Gastroesophageal sphincter (tissue), 4 donors: ENCODE data around the gene PPP2R3A. TPM values are rescaled to one million over a fixed set of nuclear protein-coding genes. Genes with fewer than 3 reads are reported as not detected.
A peak's percentile ranks its signal among the peaks of the same experiment; 100 is the strongest.

ENCODE experiments used
- ATAC-seq: fragments of 150-250 bp; one replicate; pipeline ENCODE4 v1.9.1; 2016; ENCODE audit warnings: mild to moderate bottlenecking, moderate library complexity
- H3K27ac ChIP-seq, 4 donors: fragments of 200-600 bp; sonication (generic) in 3 of 4; 1 replicate in 3 of 4; 2 replicates in 1 of 4; pipeline ENCODE4 v1.5.1; 2016 to 2019
- H3K27me3 ChIP-seq: fragments of 200-600 bp; sonication (generic); one replicate; pipeline ENCODE4 v1.5.1; 2019
- H3K36me3 ChIP-seq, 2 donors: fragments of 200-600 bp; sonication (generic); one replicate each; pipeline ENCODE4 v1.5.1; 2019; ENCODE audit warnings: control low read depth in 1 of 2
- H3K4me1 ChIP-seq, 3 donors: fragments of 200-600 bp; sonication (generic); 1 replicate in 2 of 3; 2 replicates in 1 of 3; pipeline ENCODE4 v1.5.1; 2016 to 2019; ENCODE audit warnings: control low read depth in 2 of 3
- H3K4me3 ChIP-seq, 2 donors: fragments of 200-600 bp; sonication (generic); one replicate each; pipeline ENCODE4 v1.5.1; 2019; ENCODE audit warnings: mild to moderate bottlenecking in 1 of 2, moderate library complexity in 1 of 2
- H3K9me3 ChIP-seq, 3 donors: fragments of 200-600 bp; sonication (generic); one replicate each; pipeline ENCODE4 v1.5.1; 2017 to 2019; ENCODE audit warnings: control low read depth in 2 of 3
- EP300 ChIP-seq: sonication (generic); formaldehyde crosslinking; IDR thresholded peaks from one replicate; pipeline ENCODE4 v1.6.1; 2017; ENCODE audit warnings: antibody characterized with exemption, mild to moderate bottlenecking
- POLR2A ChIP-seq, 2 donors: fragments of 450-650 bp; IDR thresholded peaks; one replicate each; pipeline ENCODE4 v1.6.1; 2017; ENCODE audit warnings: antibody characterized with exemption in 2 of 2, mild to moderate bottlenecking in 2 of 2, moderate library complexity in 1 of 2
- POLR2AphosphoS5 ChIP-seq: sonication (generic); formaldehyde crosslinking; IDR thresholded peaks from one replicate; pipeline ENCODE4 v1.6.1; 2017; ENCODE audit warnings: antibody characterized with exemption
- WGBS, 2 donors: methylation state at CpG; one replicate each; pipeline ENCODE4 v1.1.5; 2018; ENCODE audit warnings: low coverage in 1 of 2; 5-methylcytosine and 5-hydroxymethylcytosine counted together
- total RNA-seq, 4 donors: library from RNA; depleted of rRNA; stranded (reverse); fragments of >200 nt; gene quantifications; one replicate each; pipeline ENCODE4 v1.1.0, GENCODE V29; 2016
- TF ChIP-seq, protein P1 (sequence below), 4 experiments: fragments of 200-600 bp in 2 of 4; fragments of 450-650 bp in 2 of 4; sonication (generic) in 1 of 4; IDR thresholded peaks; one replicate each; pipeline ENCODE4 v1.5.1; 2017 to 2019; ENCODE audit warnings: antibody characterized with exemption in 4 of 4, mild to moderate bottlenecking in 2 of 4, moderate library complexity in 2 of 4

PPP2R3A gene
- total RNA-seq, 4 donors from 2014 or later: 22.5 to 31.8 (median 27.8) TPM

DNA sequence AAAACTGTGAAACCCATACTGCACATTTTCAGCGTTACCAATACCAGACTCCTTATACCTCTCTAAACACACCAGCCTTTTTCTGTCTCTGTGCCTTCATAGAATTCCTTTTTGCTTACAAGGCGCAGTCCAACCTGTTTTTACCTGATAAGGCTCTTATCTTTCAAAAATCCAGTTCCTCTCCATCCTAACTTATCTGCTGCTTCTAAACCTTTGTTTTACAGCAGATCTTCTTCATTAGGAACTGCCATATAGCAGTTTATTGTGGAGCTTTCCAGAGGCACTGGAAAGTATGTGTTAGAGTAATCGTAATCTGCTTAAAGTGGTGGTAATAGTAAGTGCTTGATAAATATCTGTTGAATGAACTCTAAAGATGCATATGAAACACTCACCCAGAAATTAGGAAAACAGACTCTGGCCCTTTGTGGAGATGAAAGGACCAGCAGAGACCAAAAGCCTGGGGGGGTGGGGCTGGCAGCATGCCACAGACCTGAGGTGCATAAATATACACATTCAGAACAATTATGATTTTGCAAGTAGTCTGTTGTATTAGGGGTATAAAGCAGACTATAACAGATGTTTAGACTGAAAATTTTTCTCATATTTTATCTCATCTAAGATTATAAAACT lies 29.3 kb downstream of the PPP2R3A start:
- H3K36me3 ChIP-seq: no peaks in the 10 kb centered on the region
- TF ChIP-seq POLR2AphosphoS5 (no peak), POLR2A (IDR thresholded peaks at IDR 0.05) (no peak), EP300 (no peak)
- TF ChIP-seq, protein P1, sequence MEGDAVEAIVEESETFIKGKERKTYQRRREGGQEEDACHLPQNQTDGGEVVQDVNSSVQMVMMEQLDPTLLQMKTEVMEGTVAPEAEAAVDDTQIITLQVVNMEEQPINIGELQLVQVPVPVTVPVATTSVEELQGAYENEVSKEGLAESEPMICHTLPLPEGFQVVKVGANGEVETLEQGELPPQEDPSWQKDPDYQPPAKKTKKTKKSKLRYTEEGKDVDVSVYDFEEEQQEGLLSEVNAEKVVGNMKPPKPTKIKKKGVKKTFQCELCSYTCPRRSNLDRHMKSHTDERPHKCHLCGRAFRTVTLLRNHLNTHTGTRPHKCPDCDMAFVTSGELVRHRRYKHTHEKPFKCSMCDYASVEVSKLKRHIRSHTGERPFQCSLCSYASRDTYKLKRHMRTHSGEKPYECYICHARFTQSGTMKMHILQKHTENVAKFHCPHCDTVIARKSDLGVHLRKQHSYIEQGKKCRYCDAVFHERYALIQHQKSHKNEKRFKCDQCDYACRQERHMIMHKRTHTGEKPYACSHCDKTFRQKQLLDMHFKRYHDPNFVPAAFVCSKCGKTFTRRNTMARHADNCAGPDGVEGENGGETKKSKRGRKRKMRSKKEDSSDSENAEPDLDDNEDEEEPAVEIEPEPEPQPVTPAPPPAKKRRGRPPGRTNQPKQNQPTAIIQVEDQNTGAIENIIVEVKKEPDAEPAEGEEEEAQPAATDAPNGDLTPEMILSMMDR (IDR thresholded peaks at IDR 0.05): no peak
- no peaks in the 10 kb centered on the region for H3K9me3 ChIP-seq
- no peaks in the 10 kb centered on the region for H3K27me3 ChIP-seq
- H3K4me3 ChIP-seq: no peak overlapping the region
- H3K4me1 ChIP-seq: peaks cover 0 to 82% (median 6%) of the 10 kb centered on the region in 3 donors
- no peak for ATAC-seq
- 73 to 80% methylated on average over 3 of the region's 3 CpGs for WGBS, 2 donors
- peak overlapping the region in 2 of 4 donors; percentile 44 to 67 for H3K27ac ChIP-seq

DNA sequence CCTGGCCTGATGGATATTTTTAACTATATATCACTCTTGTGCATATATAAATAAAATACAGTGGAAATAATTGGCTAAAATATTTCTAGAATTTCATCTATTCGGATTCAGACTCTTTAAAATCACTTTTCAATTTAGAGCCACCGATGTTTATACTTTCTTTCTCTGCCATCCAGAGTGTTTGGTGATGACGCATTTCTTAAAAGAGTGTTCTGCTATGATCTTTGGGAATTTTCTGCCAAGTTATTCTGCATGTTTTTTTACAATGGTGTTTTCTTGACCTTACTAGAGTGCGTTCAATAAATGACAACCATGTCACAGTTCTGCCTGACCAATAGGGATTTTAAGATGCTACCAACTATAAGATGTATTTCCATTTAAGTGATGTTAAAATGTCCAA lies 30.2 kb downstream of the PPP2R3A start:
- Histone ChIP-seq H3K9me3 (no peaks in the 10 kb centered on the region), H3K36me3 (no peaks in the 10 kb centered on the region), H3K27me3 (no peaks in the 10 kb centered on the region), H3K4me1 (peaks cover 0 to 74% (median 6%) of the 10 kb centered on the region in 3 donors), H3K27ac (peak overlapping the region in 3 of 4 donors; percentile 44 to 67 (median 46)), H3K4me3 (no peak overlapping the region)
- no peak for ATAC-seq
- TF ChIP-seq POLR2A (IDR thresholded peaks at IDR 0.05) (no peak), POLR2AphosphoS5 (peak; percentile 52)
- WGBS, 2 donors: 17 to 46% methylated on average over 4 of the region's 4 CpGs

DNA sequence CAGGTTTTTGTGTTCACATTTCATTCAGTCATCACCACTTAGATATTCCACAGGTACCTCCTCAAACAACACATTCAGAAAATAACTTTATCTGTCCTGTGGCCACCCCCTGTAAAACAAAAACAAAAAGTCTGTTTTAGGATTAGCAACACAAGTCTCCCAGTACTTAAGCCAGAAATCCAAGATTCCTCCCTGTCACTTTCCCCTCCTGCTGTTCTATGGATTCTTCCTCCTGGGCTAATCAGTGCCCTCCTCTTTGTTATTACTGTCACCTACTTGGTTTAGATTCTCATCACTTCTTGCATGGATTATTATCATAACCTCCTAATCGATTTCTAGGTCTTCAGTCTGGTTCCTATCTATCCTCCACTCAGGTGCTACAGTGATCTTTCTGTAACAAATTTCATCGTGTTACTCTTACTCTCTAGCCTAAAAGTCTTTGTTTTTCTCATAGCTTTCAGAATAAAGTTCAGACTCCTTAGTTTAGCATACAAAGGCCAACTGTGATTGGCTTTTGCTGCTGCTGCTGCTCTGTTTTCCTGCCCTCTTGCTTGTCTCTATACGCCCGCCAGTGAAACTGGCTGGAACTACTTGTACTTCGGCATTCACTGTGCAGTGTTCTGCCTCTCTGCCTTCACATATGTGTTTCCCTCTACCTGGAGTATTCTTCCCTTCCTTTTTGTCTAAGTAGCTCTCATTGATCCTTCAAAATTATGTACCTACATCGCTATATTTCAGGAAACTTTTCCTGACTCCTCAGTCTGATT lies 32.2 kb downstream of the PPP2R3A start:
- WGBS, 2 donors: 70 to 74% methylated on average over 6 of the region's 6 CpGs
- peaks cover 0 to 6% of the 10 kb centered on the region in 2 donors for H3K36me3 ChIP-seq
- no peak for ATAC-seq
- no peaks in the 10 kb centered on the region for H3K27me3 ChIP-seq
- no peak overlapping the region for H3K4me3 ChIP-seq
- H3K27ac ChIP-seq: peak overlapping the region in 1 of 4 donors; percentile 10
- no peaks in the 10 kb centered on the region for H3K9me3 ChIP-seq
- TF ChIP-seq POLR2A (IDR thresholded peaks at IDR 0.05) (no peak), POLR2AphosphoS5 (no peak), EP300 (no peak)
- TF ChIP-seq, protein P1 (IDR thresholded peaks at IDR 0.05): no peak
- H3K4me1 ChIP-seq: peaks cover 0 to 56% (median 2%) of the 10 kb centered on the region in 3 donors

DNA sequence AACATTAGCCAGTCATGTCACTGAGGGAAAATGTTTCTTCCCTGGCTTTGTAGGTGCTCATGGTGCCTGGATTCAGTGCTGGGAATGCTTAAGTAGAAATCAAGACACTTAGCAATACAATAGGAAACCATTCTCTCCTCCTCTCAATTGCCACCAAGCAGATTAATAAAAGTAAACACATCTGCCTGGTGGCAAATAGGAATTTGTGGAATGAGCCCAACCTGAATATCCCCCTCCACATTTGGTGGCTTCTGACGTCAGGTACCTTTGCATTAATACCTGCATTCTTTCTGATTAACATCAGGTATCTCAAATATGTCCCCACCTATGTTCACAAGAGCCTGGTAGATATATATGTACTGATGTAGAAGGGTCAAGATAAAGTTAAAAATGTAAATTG lies 42.7 kb downstream of the PPP2R3A start:
- no peak for ATAC-seq
- Histone ChIP-seq H3K4me3 (no peak overlapping the region), H3K9me3 (no peaks in the 10 kb centered on the region), H3K27ac (no peak overlapping the region), H3K4me1 (peaks cover 0 to 12% (median 0%) of the 10 kb centered on the region in 3 donors), H3K36me3 (peaks cover 0 to 16% of the 10 kb centered on the region in 2 donors), H3K27me3 (no peaks in the 10 kb centered on the region)
- WGBS, 2 donors: 80 to 93% methylated on average over 1 of the region's 1 CpG
- no peak for TF ChIP-seq POLR2AphosphoS5
- no peak for TF ChIP-seq POLR2A (IDR thresholded peaks at IDR 0.05)
- TF ChIP-seq, protein P1 (IDR thresholded peaks at IDR 0.05): no peak
- no peak for TF ChIP-seq EP300

DNA sequence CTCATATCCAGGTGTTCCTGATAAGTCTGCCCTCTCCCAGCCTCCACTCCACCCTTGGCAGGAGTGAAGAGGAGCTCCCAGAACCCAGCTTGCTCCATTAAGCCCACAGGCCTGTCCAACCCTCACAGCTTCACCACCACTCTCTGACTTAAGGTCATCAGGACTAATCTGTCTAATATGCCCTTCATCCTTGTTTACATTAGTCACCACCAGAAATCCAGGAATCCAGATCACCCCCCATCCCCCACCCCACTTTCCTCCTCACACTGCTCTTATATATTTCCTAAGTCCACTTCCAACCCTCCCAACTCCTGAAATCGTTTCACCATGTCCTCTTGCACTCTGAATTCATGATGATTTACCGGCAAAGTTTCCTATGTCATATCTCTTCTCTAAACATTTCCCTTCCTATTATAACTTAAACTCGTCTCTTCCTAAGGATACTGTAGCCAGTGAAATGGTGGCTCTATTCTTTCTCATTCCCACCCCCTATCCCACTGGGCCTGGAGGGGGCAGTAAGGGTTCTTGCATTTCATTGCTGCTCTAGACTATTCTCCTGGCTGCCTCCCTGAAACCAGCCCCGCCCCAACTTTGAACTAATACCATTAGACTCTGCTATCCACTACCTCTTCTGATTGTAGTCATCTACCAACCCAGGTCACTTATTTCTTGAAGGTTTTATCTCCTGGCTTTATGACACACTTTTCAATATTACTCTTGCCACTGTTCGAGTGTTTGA lies 43.4 kb downstream of the PPP2R3A start:
- WGBS, 2 donors: 74 to 86% methylated on average over 4 to 5 of the region's 5 CpGs
- TF ChIP-seq, protein P1 (IDR thresholded peaks at IDR 0.05): no peak
- TF ChIP-seq POLR2AphosphoS5: no peak
- no peak for TF ChIP-seq EP300
- TF ChIP-seq POLR2A (IDR thresholded peaks at IDR 0.05): no peak
- no peak overlapping the region for H3K4me3 ChIP-seq
- H3K27ac ChIP-seq: no peak overlapping the region
- H3K4me1 ChIP-seq: peaks cover 0 to 12% (median 0%) of the 10 kb centered on the region in 3 donors
- no peak for ATAC-seq
- H3K9me3 ChIP-seq: no peaks in the 10 kb centered on the region
- H3K36me3 ChIP-seq: peaks cover 0 to 16% of the 10 kb centered on the region in 2 donors
- H3K27me3 ChIP-seq: no peaks in the 10 kb centered on the region
